Dermis blood vessel endothelial cell (primary cell): Measurements from ENCODE around the gene GRAMD1A. TPM values are rescaled to one million over a fixed set of nuclear protein-coding genes. Genes with fewer than 3 reads are reported as not detected.
"Not testable (repeated sequence)": the region's sequence is repeated elsewhere in the genome, so short reads cannot be mapped to it uniquely, and the experiment has no call there.

Experiments used
- DNase-seq: peaks from one replicate; pipeline ENCODE4 v3.0.0; 2010
- total RNA-seq: library from RNA; depleted of rRNA; stranded (reverse); fragments of >200 nt; gene quantifications from 2 replicates; pipeline ENCODE4 v1.2.3, GENCODE V29; 2014

Gene GRAMD1A
- total RNA-seq, 1 donor from 2014 or later, result 48.5 TPM

- DNase-seq, result no peak
Observed at GRCh38 chr19:35021016-35021415, 20.9 kb downstream of the GRAMD1A start.

- DNase-seq, result no peak
Observed at GRCh38 chr19:35021596-35021995, 21.5 kb downstream of the GRAMD1A start.

GRCh38 chr19:35022460-35022859, 22.3 kb downstream of the GRAMD1A start:
- DNase-seq, result peak; percentile 80

- DNase-seq, result no peak
Observed at GRCh38 chr19:35023428-35023827, 23.3 kb downstream of the GRAMD1A start.

- DNase-seq, result no peak
Observed at GRCh38 chr19:35024095-35024494, 24.0 kb downstream of the GRAMD1A start.

- no peak for DNase-seq
Observed at GRCh38 chr19:35025969-35026368, 25.8 kb downstream of the GRAMD1A start.

GRCh38 chr19:35026418-35026817, 26.3 kb downstream of the GRAMD1A start:
- no peak for DNase-seq

GRCh38 chr19:35027009-35027408, 26.9 kb downstream of the GRAMD1A start:
- DNase-seq, result no peak

- DNase-seq, result no peak
Observed at GRCh38 chr19:35027851-35028599, 27.9 kb downstream of the GRAMD1A start.

- DNase-seq, result not testable (repeated sequence)
Observed at GRCh38 chr19:35028600-35028885, 28.4 kb downstream of the GRAMD1A start.

- not testable (repeated sequence) for DNase-seq
Observed at GRCh38 chr19:35029275-35029736, 29.2 kb downstream of the GRAMD1A start.

- DNase-seq, result no peak
Observed at GRCh38 chr19:35029737-35030256, 29.7 kb downstream of the GRAMD1A start.

- peak; percentile 73 for DNase-seq
Observed at GRCh38 chr19:35030257-35031071, 30.3 kb downstream of the GRAMD1A start, which contains the start of gene SCN1B. SCN1B (plus strand) TSS chr19:35030470; CDS start chr19:35030821, 351 bp downstream.

GRCh38 chr19:35031072-35031881, 31.2 kb downstream of the GRAMD1A start:
- DNase-seq, result no peak

GRCh38 chr19:35032356-35032865, 32.3 kb downstream of the GRAMD1A start:
- no peak for DNase-seq

GRCh38 chr19:35033067-35034004, 33.2 kb downstream of the GRAMD1A start:
- DNase-seq, result no peak

- DNase-seq, result no peak
Observed at GRCh38 chr19:35034005-35034502, 33.9 kb downstream of the GRAMD1A start.

- no peak for DNase-seq
Observed at GRCh38 chr19:35034588-35035382, 34.7 kb downstream of the GRAMD1A start.

- peak; percentile 74 for DNase-seq
Observed at GRCh38 chr19:35037716-35038622, 37.8 kb downstream of the GRAMD1A start.
